NT2/D1 (cell line): ENCODE data around the gene NBDY.

Experiments used
- SUZ12 ChIP-seq: IDR thresholded peaks from 2 replicates; pipeline ENCODE4 v1.6.1; 2011; ENCODE audit not compliant: insufficient read length, insufficient read depth; ENCODE audit errors: extremely low read depth
- YY1 ChIP-seq: IDR thresholded peaks from 2 replicates; pipeline ENCODE4 v1.6.1; 2011; ENCODE audit not compliant: insufficient read length, insufficient read depth
- ZNF274 ChIP-seq: IDR thresholded peaks from 2 replicates; pipeline ENCODE4 v1.6.1; 2011; ENCODE audit warnings: mild to moderate bottlenecking, low read depth, low read length

- TF ChIP-seq ZNF274 (no peak), YY1 (no peak), SUZ12 (no peak)
These were observed 60.6 kb downstream of the NBDY start for GRCh38 chrX:56789518-56790070.
